ENCODE data around the gene GPR161. TPM values are rescaled to one million over a fixed set of nuclear protein-coding genes. Genes with fewer than 3 reads are reported as not detected.
A peak's percentile ranks its signal among the peaks of the same experiment; 100 is the strongest.

Gene GPR161
- polyA plus RNA-seq, 6 donors from 2014 or later = 0.19 to 3.4 (median 0.25) TPM; not detected in 2

DNA sequence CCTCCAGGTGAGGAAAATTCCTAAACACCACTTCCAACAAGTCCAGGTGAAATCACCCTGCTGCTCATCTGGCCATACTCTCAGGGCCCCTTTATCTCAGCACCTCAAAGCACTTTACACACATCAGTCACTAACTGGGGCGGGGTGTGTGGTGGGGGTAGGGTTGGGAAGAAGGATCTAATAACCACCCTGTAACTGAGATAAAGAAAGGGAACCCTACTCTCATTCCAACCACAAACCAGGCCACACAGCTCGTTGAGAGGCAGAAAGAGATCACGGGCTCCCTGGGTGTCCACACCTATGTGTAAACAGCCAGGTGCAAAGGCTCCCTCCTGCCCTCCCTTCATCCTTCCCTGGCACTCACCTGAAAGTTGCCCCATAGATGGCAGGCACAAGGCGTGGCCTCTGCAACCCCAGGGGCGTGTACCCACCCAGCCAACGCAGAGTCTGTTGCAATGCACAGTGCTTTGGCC is 20.4 kb downstream of the GPR161 start:
- Mint-ChIP-seq H3K9me3 (peaks cover 1 to 21% (median 13%) of the 10 kb centered on the region in 7 donors), H3K27ac (no peak overlapping the region), H3K36me3 (peaks cover 0 to 9% of the 10 kb centered on the region in 2 donors), H3K4me1 (no peaks in the 10 kb centered on the region), H3K4me3 (no peak overlapping the region), H3K27me3 (peaks cover 0 to 9% (median 6%) of the 10 kb centered on the region in 3 donors)
- ATAC-seq (ENCODE audit: low read depth in 2 of 2) (no peak), DNase-seq (no peak)

DNA sequence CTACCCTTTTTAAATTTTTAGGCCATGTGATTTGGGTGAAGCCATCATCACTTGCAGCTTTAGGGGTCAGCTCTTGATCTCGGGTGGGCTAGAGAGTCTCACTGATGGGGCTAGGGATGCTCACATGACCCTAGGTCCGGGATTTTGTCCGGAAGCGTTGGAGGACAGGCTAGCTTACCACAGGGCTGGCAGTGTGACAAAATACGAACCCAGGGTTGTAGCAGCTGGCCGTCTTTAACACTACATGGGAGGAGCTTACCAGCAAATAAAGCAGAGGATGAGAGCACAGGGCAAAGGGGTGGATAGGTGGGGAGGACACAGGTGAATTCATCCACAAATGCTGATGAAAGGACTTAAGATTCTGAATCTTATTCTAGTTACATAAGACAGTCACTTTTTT is 21.9 kb downstream of the GPR161 start:
- DNase-seq = no peak
- Mint-ChIP-seq H3K4me3 (no peak overlapping the region), H3K27ac (no peak overlapping the region), H3K9me3 (peaks cover 1 to 8% (median 7%) of the 10 kb centered on the region in 7 donors), H3K36me3 (peaks cover 0 to 7% of the 10 kb centered on the region in 2 donors), H3K4me1 (no peaks in the 10 kb centered on the region), H3K27me3 (peaks cover 0 to 6% (median 4%) of the 10 kb centered on the region in 3 donors)
- no peak for ATAC-seq (ENCODE audit: low read depth in 2 of 2)

DNA sequence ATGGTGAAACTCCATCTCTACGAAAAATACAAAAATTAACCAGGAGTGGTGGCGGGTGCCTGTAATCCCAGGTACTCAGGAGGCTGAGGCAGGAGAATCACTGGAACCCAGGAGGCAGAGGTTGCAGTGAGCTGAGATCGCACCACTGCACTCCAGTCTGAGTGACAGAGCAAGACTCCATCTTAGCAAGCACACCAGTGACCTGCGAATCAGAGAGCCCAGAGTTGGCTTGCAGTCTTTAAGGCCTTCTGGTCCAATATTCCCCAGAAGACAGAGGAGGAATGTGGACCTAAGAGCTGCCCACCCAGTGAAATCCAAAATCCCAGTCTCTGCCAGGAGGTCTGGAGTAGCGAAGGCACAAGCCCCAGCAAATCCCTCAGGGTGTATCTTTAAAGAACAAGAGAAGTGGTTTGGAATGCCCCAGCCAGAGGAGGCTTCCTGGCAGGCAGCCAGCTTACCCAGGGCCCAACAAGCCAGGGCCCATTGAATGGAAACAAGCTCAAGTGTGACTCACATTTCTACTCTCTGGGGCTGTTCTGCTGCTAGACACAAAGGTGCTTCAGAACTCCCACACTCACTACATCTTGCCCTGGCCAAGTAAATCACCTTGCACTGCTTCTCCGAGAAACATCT is 23.9 kb downstream of the GPR161 start:
- no peak for DNase-seq
- Mint-ChIP-seq H3K36me3 (no peaks in the 10 kb centered on the region), H3K9me3 (peaks cover 0 to 1% (median 0%) of the 10 kb centered on the region in 7 donors), H3K27me3 (no peaks in the 10 kb centered on the region), H3K4me1 (no peaks in the 10 kb centered on the region), H3K27ac (no peak overlapping the region), H3K4me3 (no peak overlapping the region)
- no peak for ATAC-seq (ENCODE audit: low read depth in 2 of 2)

DNA sequence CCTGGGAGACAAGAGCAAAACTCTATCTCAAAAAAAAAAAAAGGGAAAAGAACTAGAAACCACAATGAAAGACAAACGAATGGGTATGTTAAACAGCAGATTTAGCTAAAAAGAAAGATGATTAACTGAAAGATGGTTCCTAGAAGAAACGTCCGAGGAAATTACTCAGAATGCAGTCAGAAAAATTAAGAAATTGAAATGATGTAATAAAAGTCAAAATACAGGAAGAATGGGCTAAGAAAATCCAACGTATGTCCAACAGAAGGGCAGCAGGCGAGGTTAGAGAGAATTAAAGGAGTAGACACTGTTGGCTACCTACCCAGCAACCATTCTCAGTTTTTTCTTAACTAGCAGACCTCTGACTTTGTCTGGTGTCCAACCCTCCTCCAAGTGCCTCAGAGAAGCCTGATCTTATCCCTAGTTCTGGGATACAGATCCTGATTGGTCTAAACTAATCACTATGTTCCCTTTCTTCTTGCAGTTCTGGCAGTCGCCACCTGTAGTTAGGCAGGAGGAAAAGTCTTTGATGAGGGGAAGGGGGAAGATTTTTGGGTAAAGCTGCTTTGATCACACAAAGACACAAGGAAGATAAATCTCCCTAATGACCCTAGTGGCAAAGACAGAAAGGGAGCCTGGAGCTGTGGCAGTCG is 25.7 kb downstream of the GPR161 start:
- Mint-ChIP-seq H3K36me3 (no peaks in the 10 kb centered on the region), H3K4me3 (no peak overlapping the region), H3K27me3 (peaks cover 0 to 8% (median 0%) of the 10 kb centered on the region in 3 donors), H3K4me1 (no peaks in the 10 kb centered on the region), H3K9me3 (peaks cover 0 to 1% (median 0%) of the 10 kb centered on the region in 7 donors), H3K27ac (no peak overlapping the region)
- ATAC-seq (ENCODE audit: low read depth in 2 of 2) (no peak), DNase-seq (no peak)

DNA sequence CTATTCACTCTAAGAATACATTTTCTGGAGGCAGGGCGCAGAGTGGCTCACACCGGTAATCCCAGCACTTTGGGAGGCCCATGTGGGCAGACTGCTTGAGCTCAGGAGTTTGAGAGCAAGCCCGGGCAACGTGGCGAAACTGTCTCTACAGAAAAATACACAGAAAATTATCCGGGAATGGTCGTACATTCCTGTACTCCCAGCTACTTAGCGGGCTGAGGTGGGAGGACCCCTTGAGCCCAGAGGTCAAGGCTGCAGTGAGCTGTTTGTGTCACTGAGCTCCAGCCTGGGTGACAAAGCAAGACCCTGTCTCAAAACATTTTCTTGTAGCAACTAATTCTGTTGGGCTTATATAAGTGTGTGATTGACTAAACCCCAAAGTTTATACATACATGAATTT is 30.5 kb downstream of the GPR161 start:
- peaks cover 0 to 19% (median 13%) of the 10 kb centered on the region in 3 donors for H3K27me3 Mint-ChIP-seq
- H3K27ac Mint-ChIP-seq = no peak overlapping the region
- ATAC-seq (ENCODE audit: low read depth in 2 of 2) = no peak
- H3K36me3 Mint-ChIP-seq = no peaks in the 10 kb centered on the region
- H3K4me1 Mint-ChIP-seq = no peaks in the 10 kb centered on the region
- DNase-seq = no peak
- no peaks in the 10 kb centered on the region for H3K9me3 Mint-ChIP-seq
- no peak overlapping the region for H3K4me3 Mint-ChIP-seq

DNA sequence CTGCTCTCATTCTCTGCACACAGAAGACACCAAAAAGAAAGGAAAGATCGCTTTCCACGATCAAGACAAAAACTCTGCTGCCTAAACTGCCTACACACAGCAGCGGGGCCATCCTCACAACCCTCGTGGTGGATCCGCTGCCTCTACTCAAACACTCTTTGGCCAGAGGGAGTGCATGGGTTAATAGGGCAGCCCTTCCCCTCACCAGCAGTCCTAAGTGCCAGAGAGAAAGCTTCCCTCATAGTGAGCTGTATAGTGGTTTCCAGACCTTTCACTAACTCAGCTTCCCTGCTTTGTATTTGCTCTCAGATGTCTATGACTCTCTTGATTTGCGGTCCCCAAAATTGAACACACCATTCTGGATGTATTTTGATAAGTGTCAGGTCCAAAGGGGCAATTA is 30.9 kb downstream of the GPR161 start:
- H3K27me3 Mint-ChIP-seq = peaks cover 0 to 19% (median 13%) of the 10 kb centered on the region in 3 donors
- no peaks in the 10 kb centered on the region for H3K9me3 Mint-ChIP-seq
- DNase-seq (no peak), ATAC-seq (ENCODE audit: low read depth in 2 of 2) (no peak)
- H3K4me3 Mint-ChIP-seq = no peak overlapping the region
- no peaks in the 10 kb centered on the region for H3K36me3 Mint-ChIP-seq
- no peaks in the 10 kb centered on the region for H3K4me1 Mint-ChIP-seq
- no peak overlapping the region for H3K27ac Mint-ChIP-seq

GRCh38 chr1:168104535-168104934 is 32.2 kb downstream of the GPR161 start:
- Mint-ChIP-seq H3K36me3 (no peaks in the 10 kb centered on the region), H3K4me3 (no peak overlapping the region), H3K27me3 (peaks cover 0 to 19% (median 13%) of the 10 kb centered on the region in 3 donors), H3K9me3 (no peaks in the 10 kb centered on the region), H3K4me1 (no peaks in the 10 kb centered on the region), H3K27ac (no peak overlapping the region)
- ATAC-seq (ENCODE audit: low read depth in 2 of 2) (no peak), DNase-seq (no peak)

GRCh38 chr1:168102487-168102886 is 34.2 kb downstream of the GPR161 start:
- peaks cover 0 to 19% (median 13%) of the 10 kb centered on the region in 3 donors for H3K27me3 Mint-ChIP-seq
- no peak overlapping the region for H3K27ac Mint-ChIP-seq
- no peak overlapping the region for H3K4me3 Mint-ChIP-seq
- no peak for ATAC-seq (ENCODE audit: low read depth in 2 of 2)
- DNase-seq = no peak
- no peaks in the 10 kb centered on the region for H3K9me3 Mint-ChIP-seq
- H3K4me1 Mint-ChIP-seq = no peaks in the 10 kb centered on the region
- H3K36me3 Mint-ChIP-seq = no peaks in the 10 kb centered on the region

GRCh38 chr1:168101336-168101735 is 35.4 kb downstream of the GPR161 start:
- no peaks in the 10 kb centered on the region for H3K36me3 Mint-ChIP-seq
- no peak for DNase-seq
- H3K9me3 Mint-ChIP-seq = no peaks in the 10 kb centered on the region
- H3K4me1 Mint-ChIP-seq = no peaks in the 10 kb centered on the region
- peaks cover 0 to 13% (median 12%) of the 10 kb centered on the region in 3 donors for H3K27me3 Mint-ChIP-seq
- ATAC-seq (ENCODE audit: low read depth in 2 of 2) = no peak
- H3K27ac Mint-ChIP-seq = no peak overlapping the region
- H3K4me3 Mint-ChIP-seq = no peak overlapping the region

DNA sequence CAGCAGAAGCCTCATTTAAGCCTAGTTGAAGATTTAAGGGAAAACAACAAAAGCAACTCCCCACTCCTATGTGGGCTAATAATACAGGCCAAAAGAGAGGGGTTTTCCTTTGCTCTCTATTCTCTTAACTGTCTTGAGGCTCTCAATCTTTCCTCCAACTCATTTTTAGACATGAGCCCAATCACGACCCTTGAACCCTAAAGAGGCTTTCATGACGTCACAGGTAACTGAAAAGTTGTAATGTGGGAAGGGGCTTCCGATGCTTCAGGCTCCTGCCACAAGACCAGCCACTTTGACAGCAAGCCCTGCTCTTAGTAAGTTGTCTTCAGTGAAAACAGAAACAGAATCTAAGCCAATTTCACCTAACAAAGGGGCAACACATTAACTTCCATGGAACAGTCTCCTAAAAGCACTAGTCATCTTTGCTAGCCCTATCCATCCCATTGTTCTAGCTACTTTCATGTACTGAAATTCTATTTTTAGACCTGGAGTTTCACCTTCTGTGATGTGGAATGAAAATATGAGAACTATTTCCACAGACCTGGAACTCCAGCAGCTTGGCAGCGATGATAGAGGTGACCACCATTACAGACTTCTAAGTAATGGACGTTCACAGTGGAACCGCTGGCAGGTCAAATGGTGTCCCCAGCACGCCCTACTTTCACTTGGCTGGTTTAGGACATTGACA is 36.3 kb downstream of the GPR161 start:
- Mint-ChIP-seq H3K27me3 (peaks cover 0 to 12% (median 7%) of the 10 kb centered on the region in 3 donors), H3K9me3 (no peaks in the 10 kb centered on the region), H3K36me3 (no peaks in the 10 kb centered on the region), H3K4me3 (no peak overlapping the region), H3K27ac (no peak overlapping the region), H3K4me1 (no peaks in the 10 kb centered on the region)
- no peak for ATAC-seq (ENCODE audit: low read depth in 2 of 2)
- DNase-seq = no peak

DNA sequence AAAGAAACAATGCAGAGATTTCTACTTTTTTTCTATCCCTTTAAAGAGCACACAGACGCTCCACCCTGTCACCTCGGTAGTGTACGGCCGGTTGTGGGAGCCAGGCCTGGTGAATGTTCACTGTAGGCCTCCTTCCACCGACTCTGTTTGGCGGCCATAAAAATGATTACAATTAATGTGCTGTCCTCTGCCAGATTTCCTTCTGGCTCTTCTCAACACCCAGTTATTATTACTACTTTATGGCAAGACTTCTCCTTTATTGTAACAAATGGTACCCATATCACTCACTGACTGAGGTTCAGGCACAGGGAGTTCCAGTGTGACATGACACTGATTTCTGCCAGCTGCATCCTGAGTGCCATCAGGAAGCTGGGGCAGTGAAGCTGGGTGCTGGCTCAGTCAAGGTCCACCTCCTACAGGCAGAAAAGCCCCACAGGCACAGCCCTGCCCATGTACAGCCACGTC is 37.4 kb downstream of the GPR161 start:
- DNase-seq (no peak), ATAC-seq (ENCODE audit: low read depth in 2 of 2) (no peak)
- H3K27ac Mint-ChIP-seq = peak overlapping the region in 1 of 6 donors; percentile 66
- no peaks in the 10 kb centered on the region for H3K9me3 Mint-ChIP-seq
- no peak overlapping the region for H3K4me3 Mint-ChIP-seq
- H3K4me1 Mint-ChIP-seq = no peaks in the 10 kb centered on the region
- peaks cover 1 to 9% (median 7%) of the 10 kb centered on the region in 3 donors for H3K27me3 Mint-ChIP-seq
- H3K36me3 Mint-ChIP-seq = no peaks in the 10 kb centered on the region

- DNase-seq = no peak
- Mint-ChIP-seq H3K4me3 (no peak overlapping the region), H3K36me3 (no peaks in the 10 kb centered on the region), H3K27me3 (peaks cover 5 to 8% (median 5%) of the 10 kb centered on the region in 3 donors), H3K27ac (no peak overlapping the region), H3K4me1 (no peaks in the 10 kb centered on the region), H3K9me3 (no peaks in the 10 kb centered on the region)
- no peak for ATAC-seq (ENCODE audit: low read depth in 2 of 2)
Observed at GRCh38 chr1:168098534-168099320, 38.0 kb downstream of the GPR161 start.

GRCh38 chr1:168097921-168098528 is 38.7 kb downstream of the GPR161 start:
- H3K27me3 Mint-ChIP-seq = peaks cover 0 to 5% (median 5%) of the 10 kb centered on the region in 3 donors
- H3K4me1 Mint-ChIP-seq = no peaks in the 10 kb centered on the region
- H3K27ac Mint-ChIP-seq = no peak overlapping the region
- no peak overlapping the region for H3K4me3 Mint-ChIP-seq
- H3K9me3 Mint-ChIP-seq = no peaks in the 10 kb centered on the region
- H3K36me3 Mint-ChIP-seq = no peaks in the 10 kb centered on the region
- DNase-seq (no peak), ATAC-seq (ENCODE audit: low read depth in 2 of 2) (no peak)

Data from naive B cell (primary cell).